ENCODE data around the gene PLXND1.
A peak's percentile ranks its signal among the peaks of the same experiment; 100 is the strongest.
"Not testable (repeated sequence)": the region's sequence is repeated elsewhere in the genome, so short reads cannot be mapped to it uniquely, and the experiment has no call there.

PLXND1 gene

GRCh38 chr3:129614927-129615363 lies 8.5 kb upstream of the PLXND1 start:
- no peak for DNase-seq (ENCODE audit: low read depth in 3 of 3)

- no peak for DNase-seq (ENCODE audit: low read depth in 3 of 3)
Measured at GRCh38 chr3:129614435-129614834, 8.0 kb upstream of the PLXND1 start.

- DNase-seq (ENCODE audit: low read depth in 3 of 3): no peak
Measured at GRCh38 chr3:129613367-129613740, 6.9 kb upstream of the PLXND1 start.

- no peak for DNase-seq (ENCODE audit: low read depth in 3 of 3)
Measured at GRCh38 chr3:129612534-129613366, 6.3 kb upstream of the PLXND1 start.

- DNase-seq (ENCODE audit: low read depth in 3 of 3): no peak
Measured at GRCh38 chr3:129611812-129612533, 5.5 kb upstream of the PLXND1 start.

DNA sequence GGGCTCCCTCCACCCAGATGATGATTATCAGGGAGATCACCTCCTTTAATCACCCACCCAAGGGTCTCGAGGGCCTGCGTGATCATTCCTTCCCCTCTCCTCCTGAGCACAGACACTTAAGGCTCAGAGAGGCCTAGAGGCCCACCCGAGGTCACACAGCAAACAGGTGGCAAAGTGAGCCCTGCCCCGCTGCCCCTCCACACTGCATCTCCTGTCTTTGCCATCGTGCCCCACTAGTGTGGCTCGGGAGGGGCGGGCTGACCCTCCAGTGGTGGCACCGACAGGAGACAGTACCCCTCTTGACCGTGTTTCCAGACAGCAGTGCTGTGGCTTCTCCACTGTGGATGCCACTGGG lies 4.9 kb upstream of the PLXND1 start:
- no peak for DNase-seq (ENCODE audit: low read depth in 3 of 3)

GRCh38 chr3:129610794-129611445 lies 4.4 kb upstream of the PLXND1 start:
- DNase-seq (ENCODE audit: low read depth in 3 of 3): not testable (repeated sequence)

DNA sequence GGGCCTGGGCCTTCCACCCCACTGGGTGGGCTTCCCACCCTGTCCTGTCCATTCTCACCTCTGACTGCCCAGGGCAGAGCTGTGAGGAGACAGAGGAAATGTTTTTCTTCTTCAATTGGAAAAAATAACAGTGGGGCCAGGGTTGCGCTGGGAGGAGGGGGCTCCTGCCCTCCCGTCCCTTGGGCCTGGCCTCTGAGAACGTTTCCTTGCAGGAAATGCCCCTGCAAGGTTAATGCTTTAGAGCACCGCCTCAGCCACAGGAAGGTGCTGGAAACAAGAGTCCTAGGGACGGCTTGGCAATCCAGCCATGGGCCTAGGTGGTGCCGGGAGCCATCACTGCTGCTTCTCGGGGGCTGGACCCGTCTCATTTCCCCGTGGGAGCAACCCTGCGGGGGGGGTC lies 3.8 kb upstream of the PLXND1 start:
- no peak for DNase-seq (ENCODE audit: low read depth in 3 of 3)

GRCh38 chr3:129609591-129610182 lies 3.2 kb upstream of the PLXND1 start:
- no peak for DNase-seq (ENCODE audit: low read depth in 3 of 3)

- DNase-seq (ENCODE audit: low read depth in 3 of 3): no peak
Measured at GRCh38 chr3:129608936-129609590, 2.6 kb upstream of the PLXND1 start.

- DNase-seq (ENCODE audit: low read depth in 3 of 3): no peak
Measured at GRCh38 chr3:129608087-129608935, 1.8 kb upstream of the PLXND1 start.

GRCh38 chr3:129607391-129608068 lies 1.1 kb upstream of the PLXND1 start:
- DNase-seq (ENCODE audit: low read depth in 3 of 3): no peak

DNA sequence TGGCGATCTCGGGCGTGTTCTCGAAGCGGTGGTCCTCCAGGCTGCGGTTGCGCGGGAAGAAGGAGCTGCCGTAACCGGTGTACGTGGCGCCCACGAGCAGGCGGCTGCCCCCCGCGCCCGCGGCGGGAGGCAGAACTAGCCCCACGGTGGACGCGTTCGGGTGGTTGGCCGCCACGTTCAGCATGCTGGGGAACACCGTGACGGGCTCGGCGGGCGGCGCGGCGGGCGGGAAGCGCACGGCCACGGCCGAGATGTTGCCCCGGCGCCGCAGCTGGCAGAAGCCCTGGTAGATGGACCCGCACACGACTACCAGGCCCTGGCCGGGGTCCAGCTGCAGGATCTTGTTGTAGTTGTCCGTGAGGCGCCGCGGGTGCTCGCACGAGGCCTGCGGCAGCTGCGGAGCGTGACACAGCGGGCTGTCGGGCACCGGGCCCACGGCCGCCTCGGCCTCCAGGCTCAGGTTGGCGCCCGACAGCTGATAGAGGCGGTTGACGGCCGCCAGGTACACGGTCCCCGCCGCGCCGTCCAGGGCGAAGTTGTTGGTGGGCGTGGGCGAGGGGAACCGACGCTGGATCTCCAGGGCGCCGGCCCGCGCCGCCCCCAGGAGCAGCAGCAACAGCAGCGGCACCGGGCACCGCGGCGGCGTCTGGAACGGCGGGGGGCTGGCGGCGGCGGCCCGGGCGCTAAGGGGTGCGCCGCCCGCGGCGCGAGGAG lies 397 bp downstream of the PLXND1 start:
- no peak for DNase-seq (ENCODE audit: low read depth in 3 of 3)

DNA sequence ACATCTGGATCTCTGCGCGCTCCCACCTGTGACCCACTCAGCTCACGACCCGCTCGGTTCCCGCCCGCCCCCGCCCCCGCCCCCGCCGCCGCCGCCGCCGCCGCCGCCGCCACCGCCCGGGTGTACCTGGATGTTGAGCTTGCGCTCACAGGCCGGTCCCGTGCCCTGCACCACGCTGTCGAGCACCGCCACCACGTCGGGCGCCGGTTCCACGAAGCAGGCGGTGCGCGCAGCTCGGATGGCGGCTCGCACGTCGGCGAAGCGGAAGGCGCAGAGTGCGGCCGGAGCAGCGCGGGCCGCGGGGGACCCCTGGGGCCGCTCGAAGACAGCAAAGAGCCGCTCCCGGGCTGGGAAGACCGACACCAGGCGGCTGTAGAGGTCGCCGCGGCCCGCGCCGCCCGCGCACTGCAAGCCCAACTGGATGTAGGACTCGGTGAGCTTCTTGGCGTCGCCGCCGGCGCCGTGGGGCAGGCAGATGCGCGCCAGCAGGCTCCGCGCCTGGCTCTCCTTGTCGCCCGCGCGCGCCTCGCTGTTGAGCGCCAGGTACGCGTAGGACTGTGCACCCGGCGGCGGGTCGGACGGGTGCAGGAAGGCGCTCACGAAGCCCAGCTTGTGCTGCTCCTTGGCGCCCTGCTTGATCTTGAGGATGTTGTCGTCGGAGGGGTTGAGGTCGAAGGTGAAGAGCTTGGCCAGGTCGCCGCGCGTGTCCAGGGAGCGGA lies 1.1 kb downstream of the PLXND1 start:
- peak in 2 of 3 donors; percentile 20 to 26 for DNase-seq (ENCODE audit: low read depth in 3 of 3)

GRCh38 chr3:129604767-129605166 lies 1.7 kb downstream of the PLXND1 start:
- no peak for DNase-seq (ENCODE audit: low read depth in 3 of 3)

GRCh38 chr3:129603991-129604749 lies 2.3 kb downstream of the PLXND1 start:
- DNase-seq (ENCODE audit: low read depth in 3 of 3): no peak

DNA sequence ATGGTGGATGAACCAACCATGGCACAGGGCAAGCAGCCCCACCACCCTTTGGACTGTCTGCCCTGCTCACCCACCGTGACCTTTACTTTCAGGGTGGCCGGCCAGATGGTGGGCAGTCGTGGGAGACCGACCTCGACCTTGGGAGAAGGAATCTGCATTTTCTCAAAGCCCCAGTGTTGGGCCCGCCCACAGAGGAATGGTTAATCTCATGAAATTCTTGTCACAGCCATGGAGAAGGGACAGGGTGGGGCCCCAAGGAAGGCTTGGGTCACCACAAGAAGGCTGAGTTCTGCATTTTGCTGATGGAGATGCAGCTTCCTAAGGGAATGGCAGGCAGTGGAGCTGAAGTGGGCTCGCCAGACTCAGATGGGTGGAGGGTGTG lies 2.9 kb downstream of the PLXND1 start:
- no peak for DNase-seq (ENCODE audit: low read depth in 3 of 3)

All from stimulated activated CD4-positive, alpha-beta T cell treated with anti-CD3 and anti-CD28 coated beads, TNF-alpha, amount 100 ng/mL, for 48 hours (primary cell).